Keratinocyte (primary cell): Measurements from ENCODE around the gene WNT7B.

ENCODE experiments used
- EZH2 ChIP-seq: IDR thresholded peaks from one replicate; pipeline ENCODE4 v1.6.1; 2012; ENCODE audit warnings: inconsistent platforms, mild to moderate bottlenecking, low read length, moderate library complexity
- TF ChIP-seq, protein P1 (sequence below), 3 experiments: IDR thresholded peaks in 1 of 3; conservative IDR thresholded peaks in 1 of 3; optimal IDR thresholded peaks in 1 of 3; 2 replicates in 2 of 3; 3 replicates in 1 of 3; pipeline versions ENCODE3 to v1.5.1; 2011; ENCODE audit warnings: low read length in 3 of 3, mild to moderate bottlenecking in 3 of 3, moderate library complexity in 2 of 3, control low read depth in 1 of 3, inconsistent platforms in 1 of 3; ENCODE audit not compliant: insufficient read depth in 2 of 3; ENCODE audit errors: extremely low read depth in 1 of 3

DNA sequence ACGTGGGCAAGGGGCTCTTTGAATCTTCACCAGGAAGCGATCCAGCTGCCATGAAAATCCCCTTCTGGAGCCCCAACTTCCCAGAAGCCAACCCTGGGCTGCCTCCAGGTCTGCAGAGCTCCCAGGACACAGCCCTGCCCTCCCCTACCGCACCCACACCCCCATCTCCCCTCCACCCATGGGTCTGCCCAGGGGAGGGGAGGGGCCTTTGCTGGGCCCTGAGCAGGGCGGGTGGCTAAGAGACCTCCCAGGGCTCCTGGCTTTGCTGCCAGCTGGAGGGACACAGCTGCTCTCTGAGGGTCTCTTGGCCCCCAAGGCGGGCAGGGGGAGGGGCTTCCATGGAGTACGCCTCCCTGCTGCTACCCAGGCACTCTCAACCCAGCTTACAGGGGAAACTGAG, 64.1 kb downstream of the WNT7B start:
- no peak for TF ChIP-seq EZH2
- TF ChIP-seq, protein P1, sequence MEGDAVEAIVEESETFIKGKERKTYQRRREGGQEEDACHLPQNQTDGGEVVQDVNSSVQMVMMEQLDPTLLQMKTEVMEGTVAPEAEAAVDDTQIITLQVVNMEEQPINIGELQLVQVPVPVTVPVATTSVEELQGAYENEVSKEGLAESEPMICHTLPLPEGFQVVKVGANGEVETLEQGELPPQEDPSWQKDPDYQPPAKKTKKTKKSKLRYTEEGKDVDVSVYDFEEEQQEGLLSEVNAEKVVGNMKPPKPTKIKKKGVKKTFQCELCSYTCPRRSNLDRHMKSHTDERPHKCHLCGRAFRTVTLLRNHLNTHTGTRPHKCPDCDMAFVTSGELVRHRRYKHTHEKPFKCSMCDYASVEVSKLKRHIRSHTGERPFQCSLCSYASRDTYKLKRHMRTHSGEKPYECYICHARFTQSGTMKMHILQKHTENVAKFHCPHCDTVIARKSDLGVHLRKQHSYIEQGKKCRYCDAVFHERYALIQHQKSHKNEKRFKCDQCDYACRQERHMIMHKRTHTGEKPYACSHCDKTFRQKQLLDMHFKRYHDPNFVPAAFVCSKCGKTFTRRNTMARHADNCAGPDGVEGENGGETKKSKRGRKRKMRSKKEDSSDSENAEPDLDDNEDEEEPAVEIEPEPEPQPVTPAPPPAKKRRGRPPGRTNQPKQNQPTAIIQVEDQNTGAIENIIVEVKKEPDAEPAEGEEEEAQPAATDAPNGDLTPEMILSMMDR (optimal IDR thresholded peaks at IDR 0.05 in 1 of 3, IDR thresholded peaks at IDR 0.05 in 1 of 3, conservative IDR thresholded peaks at IDR 0.05 in 1 of 3; ENCODE audit: extremely low read depth in 1 of 3, insufficient read depth in 2 of 3, low read length in 3 of 3), result no peak
